Endothelial cell of umbilical vein (primary cell): ENCODE measurements around the gene PKDREJ. TPM values are rescaled to one million over a fixed set of nuclear protein-coding genes. Genes with fewer than 3 reads are reported as not detected.

Experiments
- BruUV-seq: library from RNA; stranded (reverse); fragments of 400-500 nt; replicated peaks from 2 replicates; lab custom pipeline; 2021; lab: Mats Ljungman, UMichigan
- CTCF ChIA-PET: fragments of 300-600, 350-600 bp; sonication (Branson Sonifier 250); formaldehyde crosslinking; loops from one replicate; lab custom pipeline; 2021; ENCODE audit warnings: antibody characterized with exemption, inconsistent platforms; lab: Charles Lee
- POLR2A ChIA-PET: fragments of 300-600, 350-600 bp; sonication (Branson Sonifier 250); formaldehyde crosslinking; loops from one replicate; lab custom pipeline; 2021; ENCODE audit warnings: antibody characterized with exemption, inconsistent platforms; lab: Charles Lee
- DNase-seq: peaks from one replicate; pipeline ENCODE4 v3.0.0-alpha.2; 2011; ENCODE audit warnings: low read depth, low spot score
- FAIRE-seq: peaks from 2 replicates; lab custom pipeline; 2011; peaks lifted over from hg19 to GRCh38; lab: Jason Lieb, UNC
- H2AFZ ChIP-seq: 2 replicates; pipeline ENCODE4 v1.6.0; 2012; ENCODE audit warnings: low read depth, low read length, control low read depth, inconsistent platforms
- H3K27ac ChIP-seq: 2 replicates; pipeline ENCODE4 v1.5.1; 2011; ENCODE audit warnings: low read depth, mild to moderate bottlenecking, control low read depth, low read length, moderate library complexity; ENCODE audit not compliant: insufficient read depth
- H3K27me3 ChIP-seq, 2 experiments: 2 replicates each; pipeline versions ENCODE4 v1.6.0 to v1.6.1; 2011; ENCODE audit warnings: low read length in 2 of 2, mixed read lengths in 1 of 2; ENCODE audit not compliant: control insufficient read depth in 2 of 2, insufficient read depth in 2 of 2
- H3K36me3 ChIP-seq, 2 experiments: 2 replicates in 1 of 2; 3 replicates in 1 of 2; pipeline ENCODE4 v1.5.1; 2011; ENCODE audit warnings: low read length in 2 of 2, mild to moderate bottlenecking in 1 of 2, moderate library complexity in 1 of 2; ENCODE audit not compliant: control insufficient read depth in 2 of 2, insufficient read depth in 2 of 2; ENCODE audit errors: extremely low read depth in 1 of 2
- H3K4me1 ChIP-seq: 3 replicates; pipeline ENCODE4 v1.5.1; 2011; ENCODE audit warnings: mild to moderate bottlenecking, low read length; ENCODE audit not compliant: control insufficient read depth, insufficient read depth; ENCODE audit errors: extremely low read depth
- H3K4me2 ChIP-seq: 2 replicates; pipeline ENCODE4 v1.6.1; 2011; ENCODE audit warnings: low read length, control low read depth, mixed read lengths; ENCODE audit not compliant: insufficient read depth
- H3K4me3 ChIP-seq, 3 experiments: fragments of 200-600 bp in 1 of 3; sonication (generic), shearing (Covaris generic) in 1 of 3; replicated peaks in 1 of 3; 2 replicates each; pipeline ENCODE4 v1.5.1; 2011 to 2016; ENCODE audit warnings: control low read depth in 3 of 3, low read length in 3 of 3, mild to moderate bottlenecking in 2 of 3, inconsistent platforms in 1 of 3, low read depth in 1 of 3, moderate library complexity in 1 of 3; ENCODE audit not compliant: insufficient read depth in 1 of 3
- H3K79me2 ChIP-seq: 2 replicates; pipeline ENCODE4 v1.6.0; 2012; ENCODE audit warnings: low read length, inconsistent platforms; ENCODE audit not compliant: control insufficient read depth, insufficient read depth
- H3K9ac ChIP-seq: replicated peaks from 2 replicates; pipeline ENCODE3; 2011; ENCODE audit warnings: low read length, control low read depth; ENCODE audit not compliant: insufficient read depth; ENCODE audit errors: extremely low read depth
- H3K9me1 ChIP-seq: replicated peaks from 3 replicates; pipeline ENCODE4 v1.6.0; 2011; ENCODE audit warnings: mild to moderate bottlenecking, low read length; ENCODE audit not compliant: control insufficient read depth, insufficient read depth; ENCODE audit errors: extremely low read depth
- H3K9me3 ChIP-seq: replicated peaks from 2 replicates; pipeline ENCODE4 v1.5.1; 2012; ENCODE audit warnings: low read length, inconsistent platforms; ENCODE audit not compliant: control insufficient read depth, insufficient read depth
- H4K20me1 ChIP-seq: replicated peaks from 2 replicates; pipeline ENCODE3; 2011; ENCODE audit warnings: mild to moderate bottlenecking, low read length; ENCODE audit not compliant: control insufficient read depth, insufficient read depth; ENCODE audit errors: extremely low read depth
- EZH2 ChIP-seq: IDR thresholded peaks from 2 replicates; pipeline ENCODE4 v1.6.1; 2012; ENCODE audit warnings: borderline replicate concordance, low read depth, mild to moderate bottlenecking, moderate library complexity, low read length, inconsistent platforms; ENCODE audit not compliant: severe bottlenecking
- FOS ChIP-seq: IDR thresholded peaks from 2 replicates; pipeline ENCODE4 v1.6.1; 2011; ENCODE audit warnings: mild to moderate bottlenecking, low read length, moderate library complexity, borderline replicate concordance; ENCODE audit not compliant: insufficient read depth
- GATA2 ChIP-seq: IDR thresholded peaks from 2 replicates; pipeline ENCODE4 v1.7.0; 2011; ENCODE audit warnings: low read depth, mild to moderate bottlenecking, moderate library complexity, mixed read lengths, low read length; ENCODE audit not compliant: insufficient read length, insufficient read depth
- JUN ChIP-seq: IDR thresholded peaks from 2 replicates; pipeline ENCODE4 v1.6.1; 2011; ENCODE audit warnings: borderline replicate concordance, low read depth; ENCODE audit not compliant: insufficient read length, insufficient read depth
- MAX ChIP-seq: IDR thresholded peaks from 2 replicates; pipeline ENCODE4 v1.6.1; 2011; ENCODE audit not compliant: insufficient read depth, insufficient read length
- MYC ChIP-seq: IDR thresholded peaks from one replicate; pipeline ENCODE4 v1.6.1; 2011; ENCODE audit warnings: mild to moderate bottlenecking, low read depth, low read length
- POLR2A ChIP-seq: IDR thresholded peaks from 2 replicates; pipeline ENCODE4 v1.6.1; 2012; ENCODE audit warnings: low read depth, mild to moderate bottlenecking, control low read depth, low read length
- POLR2AphosphoS5 ChIP-seq: IDR thresholded peaks from 2 replicates; pipeline ENCODE4 v1.6.1; 2012; ENCODE audit warnings: low read depth, mild to moderate bottlenecking, control low read depth, low read length, moderate library complexity; ENCODE audit not compliant: insufficient read depth
- dilution Hi-C: fragments of 300-500 bp; cut with MboI; formaldehyde crosslinking; loops from one replicate; pipeline ENCODE4 v1.15.0; 2019; ENCODE audit warnings: low sequenced_read_pairs; ENCODE audit not compliant: extremely low pct_ligation_motif_present
- intact Hi-C: fragments of 100-400 bp; cut with micrococcal nuclease; formaldehyde crosslinking; loops from one replicate; pipeline ENCODE4 v1.10.0; 2022
- polyA plus RNA-seq, 4 experiments: library from polyadenylated mRNA; depleted of rRNA in 3 of 4; stranded (reverse) in 3 of 4; unstranded in 1 of 4; fragments of >200 nt; gene quantifications; 2 replicates each; pipeline versions ENCODE4 v1.2.1 to v1.2.3, GENCODE V29; 2011 to 2012; ENCODE audit warnings: missing spikeins in 1 of 4
- total RNA-seq: library from RNA; stranded (reverse); gene quantifications from 2 replicates; pipeline ENCODE4 v1.2.3, GENCODE V29; 2021
- TF ChIP-seq, protein P1 (sequence below), 2 donors: IDR thresholded peaks; 1 replicate in 1 of 2; 2 replicates in 1 of 2; pipeline ENCODE4 v1.5.1; 2011; ENCODE audit warnings: low read length in 2 of 2, mild to moderate bottlenecking in 2 of 2, moderate library complexity in 2 of 2, control low read depth in 1 of 2, inconsistent platforms in 1 of 2, low read depth in 1 of 2; ENCODE audit not compliant: insufficient read depth in 1 of 2; ENCODE audit errors: extremely low read depth in 1 of 2

Gene PKDREJ
- total and polyA plus RNA-seq, 2 donors (not counting 3 experiments of a cell fraction or from before 2014, with no cell fraction given) = not detected

GRCh38 chr22:46220921-46221320 is 42.2 kb downstream of the PKDREJ start:
- intact Hi-C loops = no loop called here

More at GRCh38 chr22:46220921-46221320, 42.2 kb downstream of the PKDREJ start:
- H4K20me1 ChIP-seq = no peaks in the 10 kb centered on the region
- DNase-seq (no peak), FAIRE-seq (no peak)
- H3K4me3 ChIP-seq = no peak overlapping the region
- no peaks in the 10 kb centered on the region for H3K9me1 ChIP-seq
- H3K79me2 ChIP-seq = no peaks in the 10 kb centered on the region
- dilution Hi-C loops = no loop called here
- no peak overlapping the region for H3K9ac ChIP-seq
- ChIA-PET CTCF (interaction anchor here (0.6 kb wide), 1 partner anchor 321 kb away, joined by 3 read pairs; no protein-coding TSS in a partner anchor), POLR2A (no interaction called here)
- H3K27me3 ChIP-seq = no peaks in the 10 kb centered on the region
- BruUV-seq = no TSS peak
- H3K4me1 ChIP-seq = no peaks in the 10 kb centered on the region
- no peaks in the 10 kb centered on the region for H3K36me3 ChIP-seq
- no peak overlapping the region for H3K4me2 ChIP-seq
- no peaks in the 10 kb centered on the region for H3K9me3 ChIP-seq
- H2AFZ ChIP-seq = no peak overlapping the region
- TF ChIP-seq POLR2A (no peak), GATA2 (no peak), MAX (no peak), JUN (no peak), POLR2AphosphoS5 (no peak), MYC (no peak), FOS (no peak), EZH2 (no peak)
- TF ChIP-seq, protein P1, sequence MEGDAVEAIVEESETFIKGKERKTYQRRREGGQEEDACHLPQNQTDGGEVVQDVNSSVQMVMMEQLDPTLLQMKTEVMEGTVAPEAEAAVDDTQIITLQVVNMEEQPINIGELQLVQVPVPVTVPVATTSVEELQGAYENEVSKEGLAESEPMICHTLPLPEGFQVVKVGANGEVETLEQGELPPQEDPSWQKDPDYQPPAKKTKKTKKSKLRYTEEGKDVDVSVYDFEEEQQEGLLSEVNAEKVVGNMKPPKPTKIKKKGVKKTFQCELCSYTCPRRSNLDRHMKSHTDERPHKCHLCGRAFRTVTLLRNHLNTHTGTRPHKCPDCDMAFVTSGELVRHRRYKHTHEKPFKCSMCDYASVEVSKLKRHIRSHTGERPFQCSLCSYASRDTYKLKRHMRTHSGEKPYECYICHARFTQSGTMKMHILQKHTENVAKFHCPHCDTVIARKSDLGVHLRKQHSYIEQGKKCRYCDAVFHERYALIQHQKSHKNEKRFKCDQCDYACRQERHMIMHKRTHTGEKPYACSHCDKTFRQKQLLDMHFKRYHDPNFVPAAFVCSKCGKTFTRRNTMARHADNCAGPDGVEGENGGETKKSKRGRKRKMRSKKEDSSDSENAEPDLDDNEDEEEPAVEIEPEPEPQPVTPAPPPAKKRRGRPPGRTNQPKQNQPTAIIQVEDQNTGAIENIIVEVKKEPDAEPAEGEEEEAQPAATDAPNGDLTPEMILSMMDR (IDR thresholded peaks at IDR 0.05; ENCODE audit: extremely low read depth in 1 of 2, insufficient read depth in 1 of 2, low read depth in 1 of 2, low read length in 2 of 2) = no peak
- no peak overlapping the region for H3K27ac ChIP-seq
